GM12878 (cell line): ENCODE measurements around the gene CPSF3. TPM values are rescaled to one million over a fixed set of nuclear protein-coding genes. Genes with fewer than 3 reads are reported as not detected.

ENCODE experiments used
- BACH1 ChIP-seq: fragments of 450-650 bp; IDR thresholded peaks from 2 replicates; pipeline ENCODE4 v1.6.1; 2017; ENCODE audit warnings: mild to moderate bottlenecking, borderline replicate concordance
- BCL11A ChIP-seq: IDR thresholded peaks from 2 replicates; pipeline ENCODE4 v1.6.1; 2011; ENCODE audit warnings: low read depth, low read length
- CBX3 ChIP-seq: fragments of 200-600 bp; sonication (generic); IDR thresholded peaks from 2 replicates; pipeline ENCODE4 v1.6.1; 2016; ENCODE audit warnings: low read depth, borderline replicate concordance
- CEBPZ ChIP-seq: fragments of 150-350 bp; IDR thresholded peaks from 2 replicates; pipeline ENCODE4 v1.6.1; 2016; ENCODE audit warnings: low read depth, low read length
- CHD1 ChIP-seq: IDR thresholded peaks from 2 replicates; pipeline ENCODE4 v1.6.1; 2012; ENCODE audit warnings: low read depth, low read length, improper control_type of control experiment
- CHD2 ChIP-seq: IDR thresholded peaks from 2 replicates; pipeline ENCODE4 v1.6.1; 2011; ENCODE audit warnings: low read depth, low read length, improper control_type of control experiment, borderline replicate concordance
- CTCF ChIP-seq, 3 experiments: IDR thresholded peaks in 2 of 3; conservative IDR thresholded peaks in 1 of 3; 2 replicates each; pipeline ENCODE4 v1.5.1; 2011; ENCODE audit warnings: low read depth in 3 of 3, low read length in 3 of 3, mild to moderate bottlenecking in 3 of 3, control low read depth in 2 of 3, moderate library complexity in 2 of 3, inconsistent platforms in 1 of 3, mixed read lengths in 1 of 3; ENCODE audit not compliant: control insufficient read depth in 2 of 3, insufficient read depth in 1 of 3; ENCODE audit errors: extremely low read depth in 1 of 3
- ETV6 ChIP-seq, 2 experiments: fragments of 450-650 bp in 1 of 2; IDR thresholded peaks in 1 of 2; conservative IDR thresholded peaks in 1 of 2; 2 replicates each; pipeline ENCODE4 v1.6.1; 2014; ENCODE audit warnings: antibody characterized with exemption in 1 of 2, borderline replicate concordance in 1 of 2, low read depth in 1 of 2, mild to moderate bottlenecking in 1 of 2, moderate library complexity in 1 of 2
- HDGF ChIP-seq: fragments of 450-650 bp; IDR thresholded peaks from 2 replicates; pipeline ENCODE4 v1.6.1; 2016; ENCODE audit warnings: antibody characterized with exemption
- MAX ChIP-seq: IDR thresholded peaks from 2 replicates; pipeline ENCODE4 v1.6.1; 2012; ENCODE audit warnings: low read depth, low read length, improper control_type of control experiment
- MEF2A ChIP-seq: IDR thresholded peaks from 2 replicates; pipeline ENCODE4 v1.6.1; 2011; ENCODE audit warnings: low read depth, mild to moderate bottlenecking, low read length, moderate library complexity; ENCODE audit not compliant: insufficient read depth
- MTA2 ChIP-seq: fragments of 450-650 bp; IDR thresholded peaks from 2 replicates; pipeline ENCODE4 v1.6.1; 2016; ENCODE audit warnings: low read depth, mild to moderate bottlenecking, moderate library complexity
- PAX8 ChIP-seq: fragments of 450-650 bp; IDR thresholded peaks from 2 replicates; pipeline ENCODE4 v1.6.1; 2017; ENCODE audit warnings: mild to moderate bottlenecking, moderate library complexity
- PML ChIP-seq: IDR thresholded peaks from 2 replicates; pipeline ENCODE4 v1.6.1; 2012; ENCODE audit warnings: low read length, inconsistent platforms
- RELB ChIP-seq: fragments of 450-650 bp; IDR thresholded peaks from 2 replicates; pipeline ENCODE4 v1.6.1; 2017; ENCODE audit warnings: low read depth, mild to moderate bottlenecking, moderate library complexity
- RUNX3 ChIP-seq: IDR thresholded peaks from 2 replicates; pipeline ENCODE4 v1.6.1; 2012; ENCODE audit warnings: low read length, inconsistent platforms
- SIN3A ChIP-seq: IDR thresholded peaks from 2 replicates; pipeline ENCODE4 v1.6.1; 2012; ENCODE audit warnings: low read depth, low read length, improper control_type of control experiment
- STAT3 ChIP-seq: IDR thresholded peaks from 2 replicates; pipeline ENCODE4 v1.6.1; 2011; ENCODE audit warnings: low read depth, low read length, improper control_type of control experiment
- TCF3 ChIP-seq: IDR thresholded peaks from 2 replicates; pipeline ENCODE4 v1.6.1; 2012; ENCODE audit warnings: low read depth, mild to moderate bottlenecking, low read length, borderline replicate concordance; ENCODE audit not compliant: insufficient read depth
- TCF7 ChIP-seq: IDR thresholded peaks from 2 replicates; pipeline ENCODE4 v1.6.1; 2014; ENCODE audit warnings: antibody characterized with exemption, borderline replicate concordance
- USF2 ChIP-seq: IDR thresholded peaks from 2 replicates; pipeline ENCODE4 v1.6.1; 2011; ENCODE audit warnings: low read depth, low read length, improper control_type of control experiment, borderline replicate concordance
- YY1 ChIP-seq: IDR thresholded peaks from 2 replicates; pipeline ENCODE4 v1.6.1; 2011; ENCODE audit warnings: low read depth, mild to moderate bottlenecking, low read length
- ZSCAN29 ChIP-seq: fragments of 450-650 bp; IDR thresholded peaks from 2 replicates; pipeline ENCODE4 v1.6.1; 2017; ENCODE audit warnings: mild to moderate bottlenecking, moderate library complexity
- polyA plus RNA-seq, 11 experiments: library from polyadenylated mRNA; depleted of rRNA in 4 of 11; unstranded in 6 of 11; stranded (reverse) in 5 of 11; fragments of >200 nt; fragmentation: Nextera tagmentation in 4 of 11; fragmentation: Illumina TruSeq in 1 of 11; extraction: Ambion mirVana in 4 of 11; extraction: Trizol in 1 of 11; gene quantifications; 1 replicate in 1 of 11; 2 replicates in 10 of 11; pipeline versions ENCODE4 v1.2.1 to v1.2.3, GENCODE V29; 2011 to 2016; ENCODE audit warnings: inconsistent platforms in 2 of 11, missing spikeins in 2 of 11, low read depth in 1 of 11
- total RNA-seq, 4 experiments: library from RNA; depleted of rRNA in 3 of 4; stranded (reverse); fragments of >200 nt in 3 of 4; fragmentation: Illumina TruSeq in 1 of 4; extraction: Trizol in 1 of 4; gene quantifications; 2 replicates each; pipeline versions ENCODE4 v1.2.1 to v1.2.3, GENCODE V29; 2013 to 2021

The CPSF3 gene
- total and polyA plus RNA-seq, 10 of the 15 experiments (the other 5 are each of a cell fraction or from before 2014, with no cell fraction given): 34.5 to 108 (median 76.1) TPM

- TF ChIP-seq CHD2 (peak; percentile 97), RELB (peak; percentile 93), CTCF (IDR thresholded peaks at IDR 0.05 in 2 of 3, conservative IDR thresholded peaks at IDR 0.05 in 1 of 3; ENCODE audit: control insufficient read depth in 2 of 3, extremely low read depth in 1 of 3, insufficient read depth in 1 of 3, low read depth in 3 of 3, low read length in 3 of 3) (no peak), BACH1 (peak; percentile 73; the same call in 1 of the 2 replicates), RUNX3 (peak; percentile 59), CHD1 (no peak), BCL11A (no peak), MAX (peak; percentile 4; the same call in 1 of the 2 replicates), YY1 (peak; percentile 85), CEBPZ (no peak), ETV6 (conservative IDR thresholded peaks at IDR 0.05 in 1 of 2, IDR thresholded peaks at IDR 0.05 in 1 of 2; ENCODE audit: borderline replicate concordance in 1 of 2, low read depth in 1 of 2) (no peak), STAT3 (no peak), TCF7 (no peak), MEF2A (0 out of 2 replicates have a peak, but pooled peaks have one; percentile 42), CBX3 (no peak), SIN3A (peak; percentile 78), USF2 (no peak), ZSCAN29 (peak; percentile 86), MTA2 (no peak), TCF3 (no peak), PAX8 (no peak), HDGF (no peak), PML (no peak; the same call in 1 of the 2 replicates)
These were observed at the start of gene CPSF3, which contains the start of gene ITGB1BP1 (continued) for GRCh38 chr2:9423100-9423921.
